ENCODE results near the gene INSL3.

DNA sequence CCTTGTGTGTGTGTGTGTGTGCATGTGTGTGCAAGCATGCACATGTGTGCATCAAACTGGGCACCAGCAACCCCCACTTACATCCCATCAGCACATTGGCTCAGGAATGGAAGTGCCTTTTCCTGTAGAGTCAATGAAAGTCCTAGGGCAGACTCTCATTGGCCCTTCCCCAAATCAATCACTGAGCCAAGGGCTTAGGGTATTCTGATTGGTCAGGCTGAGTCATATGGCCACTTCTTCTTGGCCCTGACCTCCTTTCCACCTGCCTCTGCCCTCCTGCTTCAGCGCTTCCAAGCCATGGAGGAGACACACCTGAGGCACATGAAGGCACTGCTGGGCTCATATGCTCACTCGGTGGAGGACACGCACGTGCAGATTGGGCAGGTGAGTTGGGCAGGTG lies 49.1 kb downstream of the INSL3 start:
- TF ChIP-seq, protein P1, sequence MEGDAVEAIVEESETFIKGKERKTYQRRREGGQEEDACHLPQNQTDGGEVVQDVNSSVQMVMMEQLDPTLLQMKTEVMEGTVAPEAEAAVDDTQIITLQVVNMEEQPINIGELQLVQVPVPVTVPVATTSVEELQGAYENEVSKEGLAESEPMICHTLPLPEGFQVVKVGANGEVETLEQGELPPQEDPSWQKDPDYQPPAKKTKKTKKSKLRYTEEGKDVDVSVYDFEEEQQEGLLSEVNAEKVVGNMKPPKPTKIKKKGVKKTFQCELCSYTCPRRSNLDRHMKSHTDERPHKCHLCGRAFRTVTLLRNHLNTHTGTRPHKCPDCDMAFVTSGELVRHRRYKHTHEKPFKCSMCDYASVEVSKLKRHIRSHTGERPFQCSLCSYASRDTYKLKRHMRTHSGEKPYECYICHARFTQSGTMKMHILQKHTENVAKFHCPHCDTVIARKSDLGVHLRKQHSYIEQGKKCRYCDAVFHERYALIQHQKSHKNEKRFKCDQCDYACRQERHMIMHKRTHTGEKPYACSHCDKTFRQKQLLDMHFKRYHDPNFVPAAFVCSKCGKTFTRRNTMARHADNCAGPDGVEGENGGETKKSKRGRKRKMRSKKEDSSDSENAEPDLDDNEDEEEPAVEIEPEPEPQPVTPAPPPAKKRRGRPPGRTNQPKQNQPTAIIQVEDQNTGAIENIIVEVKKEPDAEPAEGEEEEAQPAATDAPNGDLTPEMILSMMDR (IDR thresholded peaks at IDR 0.05; ENCODE audit: insufficient read depth, low read depth, low read length): no peak
- no peak for TF ChIP-seq EZH2 (IDR thresholded peaks at IDR 0.05; ENCODE audit: insufficient read depth, low read length)

Measured in astrocyte (in vitro differentiated cells and primary cell).